H1 (cell line): ENCODE data around the gene HPD. TPM values are rescaled to one million over a fixed set of nuclear protein-coding genes. Genes with fewer than 3 reads are reported as not detected.

ENCODE experiments used
- PHF8 ChIP-seq: fragments of 200-600 bp; sonication (generic); conservative IDR thresholded peaks from 2 replicates; pipeline ENCODE4 v1.7.1; 2012; ENCODE audit warnings: low read depth, mild to moderate bottlenecking, inconsistent platforms, low read length, moderate library complexity
- POLR2A ChIP-seq, 2 experiments: IDR thresholded peaks; 1 replicate in 1 of 2; 2 replicates in 1 of 2; pipeline ENCODE4 v1.6.1; 2011; ENCODE audit warnings: low read depth in 2 of 2, low read length in 2 of 2, mild to moderate bottlenecking in 2 of 2; ENCODE audit errors: control extremely low read depth in 1 of 2
- RBBP5 ChIP-seq: IDR thresholded peaks from 2 replicates; pipeline ENCODE4 v1.7.1; 2012; ENCODE audit warnings: low read depth, mild to moderate bottlenecking, inconsistent platforms, low read length, moderate library complexity, borderline replicate concordance
- polyA plus RNA-seq, 7 experiments: library from polyadenylated mRNA; depleted of rRNA in 3 of 7; stranded (reverse) in 5 of 7; unstranded in 2 of 7; fragments of >200 nt in 5 of 7; fragments of 200-250 nt in 2 of 7; gene quantifications; 1 replicate in 5 of 7; 2 replicates in 1 of 7; 4 replicates in 1 of 7; pipeline versions ENCODE4 v1.2.1 to v1.2.3, GENCODE V29; 2011 to 2013; ENCODE audit warnings: missing spikeins in 2 of 7, mixed read lengths in 2 of 7
- total RNA-seq: library from RNA; stranded (reverse); fragmentation: NEBNext Ultra II Directional; extraction: Animal tissue kit (Norgen Biotek cat#: 25700); gene quantifications from 2 replicates; pipeline ENCODE4 v1.2.1, GENCODE V29; 2021

HPD gene
- total and polyA plus RNA-seq, 2 of the 8 experiments (the other 6 are each of a cell fraction or from before 2014, with no cell fraction given): 0.48 to 0.56 TPM

DNA sequence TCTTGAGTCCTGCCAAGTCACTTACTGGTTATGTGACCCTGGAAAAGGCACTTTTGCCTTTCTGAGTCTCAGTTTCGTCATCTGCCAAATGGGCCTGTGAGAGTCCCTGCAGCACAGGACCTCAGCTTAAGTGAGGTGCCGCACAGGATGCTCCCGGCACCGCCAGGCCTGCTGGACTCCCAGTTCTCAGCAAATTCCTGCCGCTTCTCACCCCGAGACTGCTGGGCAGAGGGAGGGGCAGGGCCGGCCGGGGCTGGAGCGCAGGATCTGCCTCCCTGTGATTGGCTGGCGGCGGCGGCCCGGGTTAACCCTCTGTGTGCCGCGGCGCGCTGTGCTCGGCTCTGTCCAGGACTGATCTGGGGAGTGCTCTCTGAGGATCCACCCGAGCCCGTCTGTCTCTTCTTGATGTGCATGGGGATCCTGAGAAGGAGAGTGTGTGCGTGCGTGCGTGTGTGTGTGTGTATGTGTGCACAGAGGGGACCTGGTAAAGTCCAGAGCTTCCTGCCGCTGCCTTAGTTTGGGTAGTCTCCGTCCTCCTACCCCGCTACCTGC lies 46.3 kb downstream of the HPD start (continued):
- TF ChIP-seq POLR2A (IDR thresholded peaks at IDR 0.05; ENCODE audit: control extremely low read depth in 1 of 2, low read depth in 2 of 2, low read length in 2 of 2): 0 out of 3 replicates have a peak, but pooled peaks of 1 of the 2 experiments have one; percentile 27
- TF ChIP-seq PHF8: 0 out of 2 replicates have a peak, but pooled peaks have one; percentile 32
- peak; percentile 52; the same call in 1 of the 2 replicates for TF ChIP-seq RBBP5
